HEK293 (cell line): ENCODE data around the gene ALOX12B.

Source experiments
- BCL11B ChIP-seq: fragments of 450-650 bp; formaldehyde crosslinking; IDR thresholded peaks from 2 replicates; pipeline ENCODE4 v1.5.1; 2016; ENCODE audit warnings: low read depth, missing biosample characterization, missing genetic modification characterization
- FEZF1 ChIP-seq: fragments of 450-650 bp; formaldehyde crosslinking; IDR thresholded peaks from 2 replicates; pipeline ENCODE4 v1.5.1; 2016; ENCODE audit warnings: missing biosample characterization, missing genetic modification characterization
- HOXA7 ChIP-seq: sonication (generic); formaldehyde crosslinking; IDR thresholded peaks from 2 replicates; pipeline ENCODE4 v1.8.1; 2022; ENCODE audit warnings: missing genetic modification reagents, borderline replicate concordance
- KLF10 ChIP-seq: fragments of 450-650 bp; IDR thresholded peaks from 2 replicates; pipeline ENCODE4 v1.5.1; 2018; ENCODE audit warnings: missing biosample characterization, mild to moderate bottlenecking, missing genetic modification characterization
- PBX3 ChIP-seq: sonication (generic); formaldehyde crosslinking; IDR thresholded peaks from 2 replicates; pipeline ENCODE4 v1.8.1; 2022; ENCODE audit warnings: mild to moderate bottlenecking, moderate library complexity, missing genetic modification reagents
- SETDB1 ChIP-seq: IDR thresholded peaks from one replicate; pipeline ENCODE4 v1.6.1; 2017; ENCODE audit warnings: mild to moderate bottlenecking, low read length, moderate library complexity, mixed read lengths; ENCODE audit not compliant: insufficient read length
- SP2 ChIP-seq: fragments of 450-650 bp; formaldehyde crosslinking; IDR thresholded peaks from 2 replicates; pipeline ENCODE4 v1.5.1; 2016; ENCODE audit warnings: missing biosample characterization, missing genetic modification characterization
- ZNF146 ChIP-seq: fragments of 450-650 bp; formaldehyde crosslinking; IDR thresholded peaks from 2 replicates; pipeline ENCODE4 v1.5.1; 2016; ENCODE audit warnings: missing biosample characterization, missing genetic modification characterization
- ZNF19 ChIP-seq: fragments of 450-650 bp; formaldehyde crosslinking; IDR thresholded peaks from 2 replicates; pipeline ENCODE4; 2016; ENCODE audit warnings: missing biosample characterization, missing genetic modification characterization, low read depth
- ZNF2 ChIP-seq: fragments of 450-650 bp; formaldehyde crosslinking; IDR thresholded peaks from 2 replicates; pipeline ENCODE4 v1.5.1; 2016; ENCODE audit warnings: missing biosample characterization, missing genetic modification characterization
- ZNF473 ChIP-seq: fragments of 450-650 bp; formaldehyde crosslinking; IDR thresholded peaks from 2 replicates; pipeline ENCODE4 v1.5.1; 2017; ENCODE audit warnings: missing biosample characterization, missing genetic modification characterization
- ZNF514 ChIP-seq: fragments of 450-650 bp; formaldehyde crosslinking; IDR thresholded peaks from 2 replicates; pipeline ENCODE4 v1.5.1; 2016; ENCODE audit warnings: missing biosample characterization, missing genetic modification characterization
- ZNF529 ChIP-seq: fragments of 450-650 bp; formaldehyde crosslinking; IDR thresholded peaks from 2 replicates; pipeline ENCODE4 v1.5.1; 2017; ENCODE audit warnings: missing genetic modification characterization, missing biosample characterization; ENCODE audit not compliant: insufficient replicate concordance
- ZNF560 ChIP-seq: fragments of 450-650 bp; formaldehyde crosslinking; IDR thresholded peaks from 2 replicates; pipeline ENCODE4 v1.5.1; 2017; ENCODE audit warnings: missing biosample characterization, missing genetic modification characterization, borderline replicate concordance
- ZNF580 ChIP-seq: fragments of 450-650 bp; formaldehyde crosslinking; IDR thresholded peaks from 2 replicates; pipeline ENCODE4 v1.5.1; 2016; ENCODE audit warnings: missing biosample characterization, missing genetic modification characterization
- ZNF658 ChIP-seq: fragments of 450-650 bp; formaldehyde crosslinking; IDR thresholded peaks from 2 replicates; pipeline ENCODE4; 2016; ENCODE audit warnings: missing biosample characterization, missing genetic modification characterization
- ZNF777 ChIP-seq: fragments of 450-650 bp; formaldehyde crosslinking; IDR thresholded peaks from 2 replicates; pipeline ENCODE4 v1.5.1; 2017; ENCODE audit warnings: missing biosample characterization, missing genetic modification characterization, borderline replicate concordance
- ZSCAN23 ChIP-seq: fragments of 450-650 bp; formaldehyde crosslinking; IDR thresholded peaks from 2 replicates; pipeline ENCODE4 v1.5.1; 2016; ENCODE audit warnings: missing biosample characterization, missing genetic modification characterization
- ZSCAN30 ChIP-seq: fragments of 450-650 bp; IDR thresholded peaks from 2 replicates; pipeline ENCODE4 v1.5.1; 2018; ENCODE audit warnings: missing biosample characterization, mild to moderate bottlenecking, missing genetic modification characterization, moderate library complexity
- ZSCAN4 ChIP-seq: fragments of 450-650 bp; formaldehyde crosslinking; IDR thresholded peaks from 2 replicates; pipeline ENCODE4 v1.5.1; 2017; ENCODE audit warnings: missing biosample characterization, missing genetic modification characterization
- ZSCAN5A ChIP-seq: fragments of 450-650 bp; formaldehyde crosslinking; IDR thresholded peaks from 2 replicates; pipeline ENCODE4 v1.5.1; 2016; ENCODE audit warnings: missing biosample characterization, missing genetic modification characterization
- TF ChIP-seq, protein P1 (sequence below): fragments of 450-650 bp; formaldehyde crosslinking; IDR thresholded peaks from 2 replicates; pipeline ENCODE4 v1.5.1; 2016; ENCODE audit warnings: missing biosample characterization, missing genetic modification characterization, borderline replicate concordance
- TF ChIP-seq, protein P2 (sequence below): fragments of 450-650 bp; formaldehyde crosslinking; IDR thresholded peaks from 2 replicates; pipeline ENCODE4 v1.5.1; 2016; ENCODE audit warnings: missing biosample characterization, missing genetic modification characterization
- TF ChIP-seq, protein P3 (sequence below): fragments of 450-650 bp; formaldehyde crosslinking; IDR thresholded peaks from 2 replicates; pipeline ENCODE4 v1.5.1; 2016; ENCODE audit warnings: missing biosample characterization, missing genetic modification characterization

ALOX12B gene

DNA sequence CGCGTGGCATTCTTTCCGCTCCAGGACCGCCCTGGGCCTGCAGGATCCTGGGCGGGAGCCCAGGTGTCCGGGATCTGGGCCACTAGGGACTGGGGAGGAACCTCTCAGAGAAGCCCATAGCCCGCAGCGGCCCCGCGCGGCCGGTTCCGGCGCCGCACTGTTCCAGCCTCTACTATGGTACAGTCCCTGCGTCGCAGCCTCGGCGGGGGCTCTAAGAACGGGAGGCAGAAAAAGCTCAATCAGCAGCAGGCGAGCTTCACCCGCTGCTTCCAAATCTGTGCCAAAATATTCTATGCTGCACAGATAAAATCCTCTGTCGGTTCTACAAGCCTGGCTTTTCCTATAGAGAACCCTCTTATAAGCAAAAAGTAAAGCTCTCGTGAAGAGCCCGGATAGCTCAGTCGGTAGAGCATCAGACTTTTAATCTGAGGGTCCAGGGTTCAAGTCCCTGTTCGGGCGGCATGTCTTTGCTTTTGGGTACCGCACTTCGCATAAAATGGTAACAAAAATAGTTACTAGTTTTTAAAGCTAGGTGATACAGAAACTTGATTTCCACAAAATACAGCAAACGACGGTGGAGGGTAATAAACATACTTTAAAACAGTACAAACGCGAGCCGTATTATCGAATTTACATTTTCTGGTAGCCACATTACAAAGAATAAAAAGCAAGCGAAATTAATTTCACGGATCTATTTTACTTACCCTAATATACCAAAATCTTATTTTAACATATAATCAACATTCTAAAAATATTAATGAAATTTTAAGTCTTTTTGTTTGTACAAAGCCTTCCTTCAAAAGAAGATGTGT, 31.5 kb upstream of the ALOX12B start (continued):
- TF ChIP-seq, protein P1, sequence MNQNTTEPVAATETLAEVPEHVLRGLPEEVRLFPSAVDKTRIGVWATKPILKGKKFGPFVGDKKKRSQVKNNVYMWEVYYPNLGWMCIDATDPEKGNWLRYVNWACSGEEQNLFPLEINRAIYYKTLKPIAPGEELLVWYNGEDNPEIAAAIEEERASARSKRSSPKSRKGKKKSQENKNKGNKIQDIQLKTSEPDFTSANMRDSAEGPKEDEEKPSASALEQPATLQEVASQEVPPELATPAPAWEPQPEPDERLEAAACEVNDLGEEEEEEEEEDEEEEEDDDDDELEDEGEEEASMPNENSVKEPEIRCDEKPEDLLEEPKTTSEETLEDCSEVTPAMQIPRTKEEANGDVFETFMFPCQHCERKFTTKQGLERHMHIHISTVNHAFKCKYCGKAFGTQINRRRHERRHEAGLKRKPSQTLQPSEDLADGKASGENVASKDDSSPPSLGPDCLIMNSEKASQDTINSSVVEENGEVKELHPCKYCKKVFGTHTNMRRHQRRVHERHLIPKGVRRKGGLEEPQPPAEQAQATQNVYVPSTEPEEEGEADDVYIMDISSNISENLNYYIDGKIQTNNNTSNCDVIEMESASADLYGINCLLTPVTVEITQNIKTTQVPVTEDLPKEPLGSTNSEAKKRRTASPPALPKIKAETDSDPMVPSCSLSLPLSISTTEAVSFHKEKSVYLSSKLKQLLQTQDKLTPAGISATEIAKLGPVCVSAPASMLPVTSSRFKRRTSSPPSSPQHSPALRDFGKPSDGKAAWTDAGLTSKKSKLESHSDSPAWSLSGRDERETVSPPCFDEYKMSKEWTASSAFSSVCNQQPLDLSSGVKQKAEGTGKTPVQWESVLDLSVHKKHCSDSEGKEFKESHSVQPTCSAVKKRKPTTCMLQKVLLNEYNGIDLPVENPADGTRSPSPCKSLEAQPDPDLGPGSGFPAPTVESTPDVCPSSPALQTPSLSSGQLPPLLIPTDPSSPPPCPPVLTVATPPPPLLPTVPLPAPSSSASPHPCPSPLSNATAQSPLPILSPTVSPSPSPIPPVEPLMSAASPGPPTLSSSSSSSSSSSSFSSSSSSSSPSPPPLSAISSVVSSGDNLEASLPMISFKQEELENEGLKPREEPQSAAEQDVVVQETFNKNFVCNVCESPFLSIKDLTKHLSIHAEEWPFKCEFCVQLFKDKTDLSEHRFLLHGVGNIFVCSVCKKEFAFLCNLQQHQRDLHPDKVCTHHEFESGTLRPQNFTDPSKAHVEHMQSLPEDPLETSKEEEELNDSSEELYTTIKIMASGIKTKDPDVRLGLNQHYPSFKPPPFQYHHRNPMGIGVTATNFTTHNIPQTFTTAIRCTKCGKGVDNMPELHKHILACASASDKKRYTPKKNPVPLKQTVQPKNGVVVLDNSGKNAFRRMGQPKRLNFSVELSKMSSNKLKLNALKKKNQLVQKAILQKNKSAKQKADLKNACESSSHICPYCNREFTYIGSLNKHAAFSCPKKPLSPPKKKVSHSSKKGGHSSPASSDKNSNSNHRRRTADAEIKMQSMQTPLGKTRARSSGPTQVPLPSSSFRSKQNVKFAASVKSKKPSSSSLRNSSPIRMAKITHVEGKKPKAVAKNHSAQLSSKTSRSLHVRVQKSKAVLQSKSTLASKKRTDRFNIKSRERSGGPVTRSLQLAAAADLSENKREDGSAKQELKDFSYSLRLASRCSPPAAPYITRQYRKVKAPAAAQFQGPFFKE: no peak
- peak; percentile 72 for TF ChIP-seq FEZF1 (tag by site-specific recombination)
- no peak for TF ChIP-seq ZNF777
- no peak for TF ChIP-seq HOXA7 (CRISPR knock-in tag)
- no peak for TF ChIP-seq PBX3 (CRISPR knock-in tag)
- TF ChIP-seq, protein P2, sequence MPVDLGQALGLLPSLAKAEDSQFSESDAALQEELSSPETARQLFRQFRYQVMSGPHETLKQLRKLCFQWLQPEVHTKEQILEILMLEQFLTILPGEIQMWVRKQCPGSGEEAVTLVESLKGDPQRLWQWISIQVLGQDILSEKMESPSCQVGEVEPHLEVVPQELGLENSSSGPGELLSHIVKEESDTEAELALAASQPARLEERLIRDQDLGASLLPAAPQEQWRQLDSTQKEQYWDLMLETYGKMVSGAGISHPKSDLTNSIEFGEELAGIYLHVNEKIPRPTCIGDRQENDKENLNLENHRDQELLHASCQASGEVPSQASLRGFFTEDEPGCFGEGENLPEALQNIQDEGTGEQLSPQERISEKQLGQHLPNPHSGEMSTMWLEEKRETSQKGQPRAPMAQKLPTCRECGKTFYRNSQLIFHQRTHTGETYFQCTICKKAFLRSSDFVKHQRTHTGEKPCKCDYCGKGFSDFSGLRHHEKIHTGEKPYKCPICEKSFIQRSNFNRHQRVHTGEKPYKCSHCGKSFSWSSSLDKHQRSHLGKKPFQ: no peak
- no peak for TF ChIP-seq ZNF658 (tag by site-specific recombination)
- peak; percentile 80 for TF ChIP-seq KLF10
- peak; percentile 4 for TF ChIP-seq ZNF529 (tag by site-specific recombination)
- TF ChIP-seq ZSCAN5A (tag by site-specific recombination): no peak
- TF ChIP-seq ZSCAN4 (tag by site-specific recombination): no peak; the same call in 1 of the 2 replicates
- no peak for TF ChIP-seq ZNF580 (tag by site-specific recombination)
- TF ChIP-seq ZSCAN23: no peak
- TF ChIP-seq ZSCAN30 (tag by site-specific recombination): peak; percentile 92
- TF ChIP-seq, protein P3, sequence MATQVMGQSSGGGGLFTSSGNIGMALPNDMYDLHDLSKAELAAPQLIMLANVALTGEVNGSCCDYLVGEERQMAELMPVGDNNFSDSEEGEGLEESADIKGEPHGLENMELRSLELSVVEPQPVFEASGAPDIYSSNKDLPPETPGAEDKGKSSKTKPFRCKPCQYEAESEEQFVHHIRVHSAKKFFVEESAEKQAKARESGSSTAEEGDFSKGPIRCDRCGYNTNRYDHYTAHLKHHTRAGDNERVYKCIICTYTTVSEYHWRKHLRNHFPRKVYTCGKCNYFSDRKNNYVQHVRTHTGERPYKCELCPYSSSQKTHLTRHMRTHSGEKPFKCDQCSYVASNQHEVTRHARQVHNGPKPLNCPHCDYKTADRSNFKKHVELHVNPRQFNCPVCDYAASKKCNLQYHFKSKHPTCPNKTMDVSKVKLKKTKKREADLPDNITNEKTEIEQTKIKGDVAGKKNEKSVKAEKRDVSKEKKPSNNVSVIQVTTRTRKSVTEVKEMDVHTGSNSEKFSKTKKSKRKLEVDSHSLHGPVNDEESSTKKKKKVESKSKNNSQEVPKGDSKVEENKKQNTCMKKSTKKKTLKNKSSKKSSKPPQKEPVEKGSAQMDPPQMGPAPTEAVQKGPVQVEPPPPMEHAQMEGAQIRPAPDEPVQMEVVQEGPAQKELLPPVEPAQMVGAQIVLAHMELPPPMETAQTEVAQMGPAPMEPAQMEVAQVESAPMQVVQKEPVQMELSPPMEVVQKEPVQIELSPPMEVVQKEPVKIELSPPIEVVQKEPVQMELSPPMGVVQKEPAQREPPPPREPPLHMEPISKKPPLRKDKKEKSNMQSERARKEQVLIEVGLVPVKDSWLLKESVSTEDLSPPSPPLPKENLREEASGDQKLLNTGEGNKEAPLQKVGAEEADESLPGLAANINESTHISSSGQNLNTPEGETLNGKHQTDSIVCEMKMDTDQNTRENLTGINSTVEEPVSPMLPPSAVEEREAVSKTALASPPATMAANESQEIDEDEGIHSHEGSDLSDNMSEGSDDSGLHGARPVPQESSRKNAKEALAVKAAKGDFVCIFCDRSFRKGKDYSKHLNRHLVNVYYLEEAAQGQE (tag by site-specific recombination): no peak
- TF ChIP-seq ZNF514 (tag by site-specific recombination): no peak
- TF ChIP-seq ZNF146 (tag by site-specific recombination): no peak
- no peak for TF ChIP-seq ZNF19 (tag by site-specific recombination)
- TF ChIP-seq ZNF2 (tag by site-specific recombination): peak; percentile 94
- TF ChIP-seq SP2: peak; percentile 41
- TF ChIP-seq BCL11B (tag by site-specific recombination): no peak
- TF ChIP-seq SETDB1: no peak
- no peak for TF ChIP-seq ZNF473 (tag by site-specific recombination)
- TF ChIP-seq ZNF560 (tag by site-specific recombination): no peak
